NCI-H2081 (cell line): Measurements from ENCODE around the gene TMEM223.
"Not testable (repeated sequence)": the region's sequence is repeated elsewhere in the genome, so short reads cannot be mapped to it uniquely, and the experiment has no call there.

Experiments used
- DNase-seq, 2 experiments: peaks; one replicate each; lab custom pipeline; 2025; lab: John Stamatoyannopoulos, UW

TMEM223 gene

GRCh38 chr11:62752994-62753735 is 38.6 kb downstream of the TMEM223 start:
- DNase-seq = no peak

GRCh38 chr11:62752177-62752785 is 39.5 kb downstream of the TMEM223 start:
- DNase-seq = no peak

- not testable (repeated sequence) for DNase-seq
Measured at GRCh38 chr11:62749931-62750330, 41.9 kb downstream of the TMEM223 start.

DNA sequence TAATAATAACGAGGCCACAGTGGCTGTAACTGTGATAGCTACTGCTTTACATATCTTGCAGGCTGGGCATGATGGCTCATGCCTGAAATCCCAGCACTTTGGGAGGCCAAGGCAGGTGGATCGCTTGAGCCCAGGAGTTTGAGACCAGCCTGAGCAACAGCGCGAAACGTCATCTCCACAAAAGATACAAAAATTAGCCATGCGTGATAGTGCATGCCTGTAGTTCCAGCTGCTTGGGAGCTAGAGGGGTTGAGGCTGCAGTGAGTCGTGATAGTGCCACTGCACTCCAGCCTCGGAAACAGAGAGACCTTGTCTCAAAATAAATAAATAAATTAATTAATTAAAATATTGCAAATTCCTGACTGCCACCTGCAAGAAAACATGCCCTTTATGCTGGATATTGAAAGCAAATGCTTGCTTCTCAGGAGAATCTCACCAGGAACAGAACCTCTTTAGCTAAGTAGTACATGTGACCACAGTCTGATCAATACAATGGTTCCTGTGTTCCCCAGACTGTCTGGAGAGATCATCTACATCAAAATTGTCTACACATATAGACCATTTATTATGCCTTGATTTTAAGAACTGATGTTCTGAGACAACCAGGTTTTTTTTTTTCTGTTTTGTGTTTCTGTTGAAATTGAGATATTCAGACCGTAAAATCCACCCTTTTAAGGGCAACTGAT is 44.2 kb downstream of the TMEM223 start:
- no peak for DNase-seq
